22Rv1 (cell line): ENCODE results near the gene SLITRK1.

ENCODE experiments used
- H3K27ac ChIP-seq: fragments of 450-650 bp; 2 replicates; pipeline ENCODE4 v1.5.1; 2017
- ZFX ChIP-seq: fragments of 450-650 bp; IDR thresholded peaks from 2 replicates; pipeline ENCODE4 v1.6.1; 2017; ENCODE audit warnings: antibody characterized with exemption, borderline replicate concordance
- TF ChIP-seq, protein P1 (sequence below): fragments of 450-650 bp; IDR thresholded peaks from 2 replicates; pipeline ENCODE4 v1.5.1; 2017; ENCODE audit warnings: mild to moderate bottlenecking

The SLITRK1 gene

DNA sequence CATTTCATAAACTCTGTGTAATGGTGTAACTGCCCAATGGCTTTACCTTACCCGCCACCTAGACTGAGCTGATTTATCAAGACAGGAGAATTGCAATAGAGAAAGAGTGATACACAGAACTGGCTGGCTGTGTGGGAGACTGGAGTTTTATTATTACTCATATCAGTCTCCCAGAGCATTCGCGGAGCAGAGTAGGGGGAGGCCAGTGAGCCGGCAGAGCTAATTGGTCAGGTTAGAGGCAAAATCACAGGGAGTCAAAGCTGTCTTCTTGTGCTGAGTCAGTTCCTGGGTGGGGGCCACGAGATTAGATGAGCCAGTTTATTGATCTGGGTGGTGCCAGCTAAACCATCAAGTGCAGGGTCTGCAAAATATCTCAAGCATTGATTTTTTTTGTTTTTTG is 23.4 kb upstream of the SLITRK1 start:
- TF ChIP-seq ZFX: no peak
- TF ChIP-seq, protein P1, sequence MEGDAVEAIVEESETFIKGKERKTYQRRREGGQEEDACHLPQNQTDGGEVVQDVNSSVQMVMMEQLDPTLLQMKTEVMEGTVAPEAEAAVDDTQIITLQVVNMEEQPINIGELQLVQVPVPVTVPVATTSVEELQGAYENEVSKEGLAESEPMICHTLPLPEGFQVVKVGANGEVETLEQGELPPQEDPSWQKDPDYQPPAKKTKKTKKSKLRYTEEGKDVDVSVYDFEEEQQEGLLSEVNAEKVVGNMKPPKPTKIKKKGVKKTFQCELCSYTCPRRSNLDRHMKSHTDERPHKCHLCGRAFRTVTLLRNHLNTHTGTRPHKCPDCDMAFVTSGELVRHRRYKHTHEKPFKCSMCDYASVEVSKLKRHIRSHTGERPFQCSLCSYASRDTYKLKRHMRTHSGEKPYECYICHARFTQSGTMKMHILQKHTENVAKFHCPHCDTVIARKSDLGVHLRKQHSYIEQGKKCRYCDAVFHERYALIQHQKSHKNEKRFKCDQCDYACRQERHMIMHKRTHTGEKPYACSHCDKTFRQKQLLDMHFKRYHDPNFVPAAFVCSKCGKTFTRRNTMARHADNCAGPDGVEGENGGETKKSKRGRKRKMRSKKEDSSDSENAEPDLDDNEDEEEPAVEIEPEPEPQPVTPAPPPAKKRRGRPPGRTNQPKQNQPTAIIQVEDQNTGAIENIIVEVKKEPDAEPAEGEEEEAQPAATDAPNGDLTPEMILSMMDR: no peak

DNA sequence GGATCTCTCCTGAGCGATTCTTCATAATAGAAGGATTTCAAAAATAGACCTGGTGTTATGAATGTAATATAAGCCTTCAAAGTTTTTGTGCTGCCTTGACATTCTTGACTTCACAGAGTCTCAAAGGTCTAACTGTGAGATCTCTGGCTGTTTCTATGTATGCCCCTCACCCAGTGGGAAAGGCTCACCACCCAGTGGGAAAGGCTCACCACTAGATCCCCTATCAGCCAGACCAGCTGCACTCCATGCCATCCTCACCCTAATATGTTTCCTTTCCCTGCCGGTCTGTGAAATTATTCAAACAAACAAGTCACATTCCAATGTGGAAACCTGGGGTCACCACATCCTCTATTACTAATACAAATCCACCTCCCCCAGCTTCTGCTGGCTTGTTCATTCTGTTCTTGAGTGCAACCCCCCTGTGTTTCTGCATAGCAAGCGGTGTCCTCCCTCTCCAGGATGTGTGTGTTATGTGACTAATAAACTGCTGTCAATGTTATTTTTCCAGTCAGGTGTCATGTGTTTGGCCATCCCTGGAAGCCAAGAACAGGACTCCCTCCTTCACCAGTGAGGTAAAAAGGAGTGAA is 13.8 kb upstream of the SLITRK1 start:
- no peak for TF ChIP-seq ZFX
- TF ChIP-seq, protein P1: no peak
- H3K27ac ChIP-seq: no peak overlapping the region

More for the DNA sequence above, 23.4 kb upstream of the SLITRK1 start:
- no peak overlapping the region for H3K27ac ChIP-seq

DNA sequence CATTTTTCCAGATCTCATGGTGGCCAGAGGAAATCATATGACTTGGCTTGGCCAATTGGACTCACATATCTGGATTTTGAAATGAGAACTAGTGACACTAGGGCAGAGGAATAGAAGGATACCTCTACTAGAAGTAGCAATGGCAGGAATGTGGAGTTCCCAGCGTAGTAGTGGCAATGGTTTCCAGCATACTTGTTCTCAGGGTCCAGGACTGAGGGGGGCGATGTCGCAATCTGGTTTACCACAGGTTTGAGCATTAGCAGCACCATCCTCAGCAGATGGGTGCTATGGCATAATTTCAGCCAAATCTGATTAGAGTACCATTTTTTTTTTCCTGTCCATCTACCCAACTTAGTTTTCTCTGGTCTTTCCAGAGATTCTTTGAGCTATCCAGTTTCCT is 8.1 kb upstream of the SLITRK1 start:
- no peak overlapping the region for H3K27ac ChIP-seq
- TF ChIP-seq ZFX: no peak
- TF ChIP-seq, protein P1: no peak

DNA sequence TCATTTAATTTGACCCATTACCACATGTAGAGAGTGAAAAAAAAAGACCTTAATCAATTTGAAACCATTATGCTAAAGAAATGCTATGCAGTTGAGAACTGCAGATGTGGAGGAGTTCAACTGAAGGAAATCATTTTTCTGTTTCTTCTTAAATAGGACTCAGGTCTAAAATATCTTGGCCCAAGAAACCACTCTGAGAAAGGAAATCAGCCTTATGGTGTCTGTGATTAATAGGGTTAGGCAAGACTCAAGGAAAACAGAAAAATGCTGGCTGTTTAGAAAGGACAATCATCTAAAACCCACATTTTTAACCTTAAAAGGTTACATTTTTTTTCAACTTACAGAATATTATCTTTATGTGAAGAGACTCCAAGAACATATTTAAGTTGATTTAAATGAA is 1.9 kb upstream of the SLITRK1 start:
- no peak for TF ChIP-seq ZFX
- no peak overlapping the region for H3K27ac ChIP-seq

DNA sequence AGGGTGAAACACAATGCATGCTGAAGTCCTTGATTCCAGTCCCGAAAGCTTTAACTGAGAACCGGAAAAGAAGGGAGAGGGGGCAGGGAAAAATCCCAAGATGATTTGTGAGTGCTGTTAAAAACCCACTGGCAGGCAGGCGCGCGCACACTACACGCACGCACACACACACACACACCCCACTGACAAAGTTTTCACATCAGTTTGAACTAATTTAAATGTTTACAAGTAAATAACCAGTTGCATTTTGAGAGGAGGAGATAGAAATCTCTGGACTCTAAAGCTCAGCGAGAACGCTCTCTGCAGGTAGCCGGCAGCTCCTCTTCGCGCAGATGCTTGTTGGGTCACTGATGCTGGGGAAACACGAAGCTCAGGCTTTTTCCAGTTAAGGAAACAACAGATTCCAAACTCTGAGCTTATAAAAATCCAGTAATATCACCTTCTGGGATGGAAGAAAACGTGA is 818 bp upstream of the SLITRK1 start:
- TF ChIP-seq ZFX: no peak
- TF ChIP-seq, protein P1: peak; percentile 15; the same call in 1 of the 2 replicates
- H3K27ac ChIP-seq: peak overlapping the region; percentile 77

DNA sequence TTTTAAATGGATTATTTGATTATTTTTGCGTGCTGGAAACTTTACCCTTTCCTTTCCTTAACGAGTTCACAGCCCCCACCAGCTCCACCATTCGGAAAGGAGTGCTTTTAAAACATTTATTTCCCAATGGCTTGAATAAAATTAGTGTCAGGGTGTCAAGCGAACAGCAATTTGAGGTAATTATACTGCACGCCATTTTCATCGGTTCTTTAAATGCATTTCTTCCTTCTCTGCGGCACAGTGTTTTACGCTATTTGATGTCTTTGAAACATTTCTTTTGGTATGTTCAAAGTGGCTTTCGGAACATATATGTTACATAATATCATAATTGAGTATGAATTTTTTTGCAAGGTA is 309 bp upstream of the SLITRK1 start:
- peak overlapping the region; percentile 77 for H3K27ac ChIP-seq
- TF ChIP-seq, protein P1: no peak
- no peak for TF ChIP-seq ZFX

DNA sequence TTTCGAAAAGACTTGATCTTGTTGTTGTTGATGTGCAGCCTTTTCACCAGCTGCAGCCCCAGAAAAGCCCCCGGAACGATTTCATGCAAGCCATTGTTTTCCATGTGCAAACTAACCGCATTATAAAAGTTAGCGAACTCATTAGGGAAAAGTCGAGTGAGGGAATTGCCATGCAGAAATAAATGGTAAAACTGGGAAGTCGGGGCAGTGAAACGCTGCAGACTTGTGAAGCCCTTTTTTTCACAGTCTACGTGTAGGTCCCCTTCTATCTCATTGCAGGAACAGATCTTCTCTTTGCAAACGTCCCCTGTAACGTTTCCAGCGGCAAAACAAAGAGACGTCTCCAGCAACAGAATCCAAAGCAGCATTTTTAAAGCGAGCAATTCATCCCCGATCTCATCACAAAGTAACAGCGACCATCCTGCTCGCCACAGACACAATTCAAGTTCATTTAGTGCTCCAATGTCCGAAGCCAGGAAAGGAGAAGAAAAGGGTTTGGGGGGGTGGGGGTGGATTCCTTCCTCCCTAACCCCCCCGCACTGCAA is 1.1 kb downstream of the SLITRK1 start:
- TF ChIP-seq, protein P1: no peak
- TF ChIP-seq ZFX: no peak

More for the DNA sequence above, 1.1 kb downstream of the SLITRK1 start:
- H3K27ac ChIP-seq: peak overlapping the region; percentile 77; the same call in 1 of the 2 replicates
